Ovary (tissue), 3 donors: ENCODE results near the gene UCKL1.
"Not testable (repeated sequence)": the region's sequence is repeated elsewhere in the genome, so short reads cannot be mapped to it uniquely, and the experiment has no call there.

Experiments used
- EP300 ChIP-seq: sonication (generic); formaldehyde crosslinking; IDR thresholded peaks from one replicate; pipeline ENCODE4 v1.6.1; 2017; ENCODE audit warnings: antibody characterized with exemption
- TF ChIP-seq, protein P1 (sequence below), 3 donors: fragments of 450-650 bp in 2 of 3; fragments of 200-600 bp in 1 of 3; IDR thresholded peaks; one replicate each; pipeline versions ENCODE4 v1.5.1 to v1.8.0; 2016 to 2022; ENCODE audit warnings: antibody characterized with exemption in 3 of 3, mild to moderate bottlenecking in 1 of 3
- donor health status: DM: no; HTN: no; CAD: no.

DNA sequence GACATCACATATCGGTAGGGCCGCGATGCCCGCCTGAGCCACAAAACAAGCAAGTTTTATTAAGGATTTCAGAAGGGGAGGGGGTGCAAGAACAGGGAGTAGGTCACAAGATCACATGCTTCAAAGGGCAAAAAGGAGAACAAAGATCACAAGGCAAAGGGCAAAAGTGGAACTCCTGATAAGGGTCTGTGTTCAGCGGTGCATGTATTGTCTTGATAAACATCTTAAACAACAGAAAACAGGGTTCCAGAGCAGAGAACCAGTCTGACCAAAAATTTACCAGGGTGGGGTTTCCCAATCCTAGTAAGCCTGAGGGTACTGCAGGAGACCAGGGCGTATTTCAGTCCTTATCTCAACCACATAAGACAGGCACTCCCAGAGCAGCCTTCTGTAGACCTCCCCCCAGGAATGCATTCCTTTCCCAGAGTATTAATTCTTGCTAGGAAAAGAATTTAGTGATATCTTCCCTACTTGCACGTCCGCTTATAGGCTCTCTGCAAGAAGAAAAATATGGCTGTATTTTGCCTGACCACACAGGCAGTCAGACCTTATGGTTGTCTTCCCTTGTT is 39.8 kb downstream of the UCKL1 start:
- TF ChIP-seq EP300, result not testable (repeated sequence)
- TF ChIP-seq, protein P1, sequence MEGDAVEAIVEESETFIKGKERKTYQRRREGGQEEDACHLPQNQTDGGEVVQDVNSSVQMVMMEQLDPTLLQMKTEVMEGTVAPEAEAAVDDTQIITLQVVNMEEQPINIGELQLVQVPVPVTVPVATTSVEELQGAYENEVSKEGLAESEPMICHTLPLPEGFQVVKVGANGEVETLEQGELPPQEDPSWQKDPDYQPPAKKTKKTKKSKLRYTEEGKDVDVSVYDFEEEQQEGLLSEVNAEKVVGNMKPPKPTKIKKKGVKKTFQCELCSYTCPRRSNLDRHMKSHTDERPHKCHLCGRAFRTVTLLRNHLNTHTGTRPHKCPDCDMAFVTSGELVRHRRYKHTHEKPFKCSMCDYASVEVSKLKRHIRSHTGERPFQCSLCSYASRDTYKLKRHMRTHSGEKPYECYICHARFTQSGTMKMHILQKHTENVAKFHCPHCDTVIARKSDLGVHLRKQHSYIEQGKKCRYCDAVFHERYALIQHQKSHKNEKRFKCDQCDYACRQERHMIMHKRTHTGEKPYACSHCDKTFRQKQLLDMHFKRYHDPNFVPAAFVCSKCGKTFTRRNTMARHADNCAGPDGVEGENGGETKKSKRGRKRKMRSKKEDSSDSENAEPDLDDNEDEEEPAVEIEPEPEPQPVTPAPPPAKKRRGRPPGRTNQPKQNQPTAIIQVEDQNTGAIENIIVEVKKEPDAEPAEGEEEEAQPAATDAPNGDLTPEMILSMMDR (IDR thresholded peaks at IDR 0.05), result not testable (repeated sequence)
